ENCODE data around the gene LPIN2.

LPIN2 gene

GRCh38 chr18:2978208-2978607 is 34.7 kb downstream of the LPIN2 start:
- no peak for TF ChIP-seq POLR2A (IDR thresholded peaks at IDR 0.05; ENCODE audit: low read depth, low read length)
- DNase-seq (ENCODE audit: insufficient read length, low spot score): no peak
- no peak for FAIRE-seq

- no peak for TF ChIP-seq POLR2A (IDR thresholded peaks at IDR 0.05; ENCODE audit: low read depth, low read length)
- FAIRE-seq: no peak
Observed at GRCh38 chr18:2976218-2977132, 36.5 kb downstream of the LPIN2 start.

GRCh38 chr18:2974731-2975130 is 38.2 kb downstream of the LPIN2 start:
- FAIRE-seq (no peak), DNase-seq (ENCODE audit: insufficient read length, low spot score) (no peak)
- TF ChIP-seq POLR2A (IDR thresholded peaks at IDR 0.05; ENCODE audit: low read depth, low read length): no peak

More at GRCh38 chr18:2976218-2977132, 36.5 kb downstream of the LPIN2 start:
- DNase-seq (ENCODE audit: insufficient read length, low spot score): no peak

GRCh38 chr18:2971741-2972552 is 41.0 kb downstream of the LPIN2 start:
- no peak for FAIRE-seq
- no peak for TF ChIP-seq POLR2A (IDR thresholded peaks at IDR 0.05; ENCODE audit: low read depth, low read length)
- no peak for DNase-seq (ENCODE audit: insufficient read length, low spot score)

GRCh38 chr18:2970772-2971659 is 41.9 kb downstream of the LPIN2 start:
- no peak for TF ChIP-seq POLR2A (IDR thresholded peaks at IDR 0.05; ENCODE audit: low read depth, low read length)
- FAIRE-seq (no peak), DNase-seq (ENCODE audit: insufficient read length, low spot score) (no peak)

GRCh38 chr18:2970344-2970743 is 42.6 kb downstream of the LPIN2 start:
- DNase-seq (ENCODE audit: insufficient read length, low spot score) (no peak), FAIRE-seq (no peak)
- TF ChIP-seq POLR2A (IDR thresholded peaks at IDR 0.05; ENCODE audit: low read depth, low read length): no peak

- TF ChIP-seq POLR2A (IDR thresholded peaks at IDR 0.05; ENCODE audit: low read depth, low read length): no peak
- no peak for FAIRE-seq
Observed at GRCh38 chr18:2969695-2970094, 43.2 kb downstream of the LPIN2 start.

GRCh38 chr18:2968606-2969005 is 44.3 kb downstream of the LPIN2 start:
- FAIRE-seq (peak; percentile 11), DNase-seq (ENCODE audit: insufficient read length, low spot score) (no peak)

More at GRCh38 chr18:2969695-2970094, 43.2 kb downstream of the LPIN2 start:
- no peak for DNase-seq (ENCODE audit: insufficient read length, low spot score)

GRCh38 chr18:2967820-2968219 is 45.1 kb downstream of the LPIN2 start:
- DNase-seq (ENCODE audit: insufficient read length, low spot score): no peak
- no peak for TF ChIP-seq POLR2A (IDR thresholded peaks at IDR 0.05; ENCODE audit: low read depth, low read length)
- no peak for FAIRE-seq

More at GRCh38 chr18:2968606-2969005, 44.3 kb downstream of the LPIN2 start:
- TF ChIP-seq POLR2A (IDR thresholded peaks at IDR 0.05; ENCODE audit: low read depth, low read length): no peak

- FAIRE-seq: no peak
- no peak for TF ChIP-seq POLR2A (IDR thresholded peaks at IDR 0.05; ENCODE audit: low read depth, low read length)
Observed at GRCh38 chr18:2967357-2967756, 45.6 kb downstream of the LPIN2 start.

GRCh38 chr18:2966560-2966959 is 46.4 kb downstream of the LPIN2 start:
- no peak for TF ChIP-seq POLR2A (IDR thresholded peaks at IDR 0.05; ENCODE audit: low read depth, low read length)
- DNase-seq (ENCODE audit: insufficient read length, low spot score) (no peak), FAIRE-seq (no peak)

More at GRCh38 chr18:2967357-2967756, 45.6 kb downstream of the LPIN2 start:
- no peak for DNase-seq (ENCODE audit: insufficient read length, low spot score)

- TF ChIP-seq POLR2A (IDR thresholded peaks at IDR 0.05; ENCODE audit: low read depth, low read length): no peak
- no peak for FAIRE-seq
- no peak for DNase-seq (ENCODE audit: insufficient read length, low spot score)
Observed at GRCh38 chr18:2965797-2966196, 47.1 kb downstream of the LPIN2 start.

GRCh38 chr18:2964361-2965010 is 48.5 kb downstream of the LPIN2 start:
- TF ChIP-seq POLR2A (IDR thresholded peaks at IDR 0.05; ENCODE audit: low read depth, low read length): no peak
- DNase-seq (ENCODE audit: insufficient read length, low spot score) (no peak), FAIRE-seq (no peak)

Measured in H54 (cell line).